Small intestine (tissue), 7 donors: ENCODE data around the gene C8G. TPM values are rescaled to one million over a fixed set of nuclear protein-coding genes. Genes with fewer than 3 reads are reported as not detected.

Experiments
- DNase-seq, 2 donors: peaks; one replicate each; pipeline versions ENCODE4 v3.0.0 to v3.0.0-alpha.2; 2013
- FAIRE-seq: peaks from 2 replicates; lab custom pipeline; 2012; peaks lifted over from hg19 to GRCh38; lab: Jason Lieb, UNC
- H3K27ac ChIP-seq, 3 donors: one replicate each; pipeline ENCODE4 v1.5.1; 2013; ENCODE audit warnings: low read length in 2 of 3, mild to moderate bottlenecking in 2 of 3, control low read depth in 1 of 3, inconsistent platforms in 1 of 3, low read depth in 1 of 3, moderate library complexity in 1 of 3
- H3K27me3 ChIP-seq, 3 donors: one replicate each; pipeline ENCODE4 v1.6.1; 2013; ENCODE audit warnings: low read length in 3 of 3, inconsistent platforms in 1 of 3; ENCODE audit not compliant: control insufficient read depth in 3 of 3, insufficient read depth in 3 of 3
- H3K36me3 ChIP-seq, 3 donors: one replicate each; pipeline ENCODE4 v1.6.1; 2013; ENCODE audit warnings: low read length in 3 of 3, inconsistent platforms in 1 of 3, low read depth in 1 of 3, mild to moderate bottlenecking in 1 of 3, moderate library complexity in 1 of 3; ENCODE audit not compliant: control insufficient read depth in 3 of 3, insufficient read depth in 2 of 3
- H3K4me1 ChIP-seq, 3 donors: one replicate each; pipeline ENCODE4 v1.6.1; 2013; ENCODE audit warnings: low read length in 2 of 3, inconsistent platforms in 1 of 3, low read depth in 1 of 3, mild to moderate bottlenecking in 1 of 3, moderate library complexity in 1 of 3; ENCODE audit not compliant: control insufficient read depth in 3 of 3, insufficient read depth in 2 of 3
- H3K4me3 ChIP-seq, 3 donors: one replicate each; pipeline ENCODE4 v1.5.1; 2013; ENCODE audit warnings: low read length in 3 of 3, control low read depth in 1 of 3, inconsistent platforms in 1 of 3, low read depth in 1 of 3, mild to moderate bottlenecking in 1 of 3, moderate library complexity in 1 of 3
- H3K9me3 ChIP-seq, 2 donors: one replicate each; pipeline ENCODE4 v1.6.1; 2013; ENCODE audit warnings: low read depth in 1 of 2, low read length in 1 of 2; ENCODE audit not compliant: control insufficient read depth in 2 of 2, insufficient read depth in 1 of 2
- WGBS, 3 donors: extraction: QIAGEN DNeasy Blood & Tissue Kit; methylation state at CpG; one replicate each; pipeline ENCODE4 v1.1.7; 2013; 5-methylcytosine and 5-hydroxymethylcytosine counted together
- polyA plus RNA-seq, 4 donors: library from polyadenylated mRNA; stranded (reverse) in 3 of 4; unstranded in 1 of 4; fragments of 200-250 nt in 3 of 4; fragments of 120-200 nt in 1 of 4; gene quantifications; one replicate each; pipeline versions ENCODE4 v1.2.1 to v1.2.3, GENCODE V29; 2013
- donor health status: healthy with polysubstance abuse.
- donor health status: control.
- donor health status: control.
- donor health status: Bipolar disorder and iron deficiency.
- donor health status: healthy.

C8G gene
- polyA plus RNA-seq, 4 donors: 13.6 to 106 (median 61.3) TPM

- no peak for FAIRE-seq
- Histone ChIP-seq H3K27me3 (no peaks in the 10 kb centered on the region), H3K36me3 (peaks cover 13 to 85% (median 14%) of the 10 kb centered on the region in 3 donors), H3K4me3 (no peak overlapping the region), H3K9me3 (no peaks in the 10 kb centered on the region), H3K27ac (no peak overlapping the region), H3K4me1 (no peaks in the 10 kb centered on the region)
- no peak for DNase-seq
- WGBS, 3 donors: 95 to 97% (median 96%) methylated on average over 19 of the region's 19 CpGs
Measured at GRCh38 chr9:136923881-136924280, 21.2 kb upstream of the C8G start.

DNA sequence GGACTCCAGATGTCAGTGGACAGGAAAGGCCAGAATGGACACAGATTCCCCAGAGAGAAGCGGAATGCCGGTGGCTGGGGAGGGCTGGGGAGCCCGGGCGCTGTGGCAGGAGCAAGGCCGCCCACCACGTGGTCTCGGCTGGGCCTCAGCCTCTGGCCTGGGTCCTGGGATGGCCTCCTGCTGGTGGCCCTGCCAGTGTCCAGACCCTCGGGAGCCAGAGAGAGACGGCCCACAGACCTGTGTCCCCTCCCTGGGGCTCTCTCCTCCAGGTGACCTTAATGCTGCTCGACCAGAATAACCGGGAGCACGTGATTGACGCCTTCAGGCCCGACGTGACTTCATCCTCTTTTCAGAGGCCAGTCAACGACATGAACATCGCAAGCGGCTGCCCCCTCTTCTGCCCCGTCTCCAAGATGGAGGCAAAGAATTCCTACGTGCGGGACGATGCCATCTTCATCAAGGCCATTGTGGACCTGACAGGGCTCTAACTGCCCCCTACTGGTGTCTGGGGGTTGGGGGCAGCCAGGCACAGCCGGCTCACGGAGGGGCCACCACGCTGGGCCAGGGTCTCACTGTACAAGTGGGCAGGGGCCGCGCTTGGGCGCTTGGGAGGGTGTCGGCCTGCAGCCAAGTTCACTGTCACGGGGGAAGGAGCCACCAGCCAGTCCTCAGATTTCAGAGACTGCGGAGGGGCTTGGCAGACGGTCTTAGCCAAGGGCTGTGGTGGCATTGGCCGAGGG lies 19.5 kb upstream of the C8G start:
- 81 to 89% (median 87%) methylated on average over 31 to 33 of the region's 33 CpGs for WGBS, 3 donors
- FAIRE-seq: no peak
- peaks cover 9 to 78% (median 11%) of the 10 kb centered on the region in 3 donors for H3K36me3 ChIP-seq

GRCh38 chr9:136926154-136926704 lies 18.8 kb upstream of the C8G start:
- no peak overlapping the region for H3K4me3 ChIP-seq
- H3K4me1 ChIP-seq: no peaks in the 10 kb centered on the region
- H3K27me3 ChIP-seq: no peaks in the 10 kb centered on the region
- H3K9me3 ChIP-seq: no peaks in the 10 kb centered on the region
- no peak for FAIRE-seq
- H3K27ac ChIP-seq: no peak overlapping the region
- WGBS, 3 donors: 83 to 88% (median 85%) methylated on average over 9 of the region's 9 CpGs
- DNase-seq: no peak
- peaks cover 7 to 72% (median 7%) of the 10 kb centered on the region in 3 donors for H3K36me3 ChIP-seq

More for the DNA sequence above, 19.5 kb upstream of the C8G start:
- DNase-seq: no peak
- Histone ChIP-seq H3K27me3 (no peaks in the 10 kb centered on the region), H3K4me3 (no peak overlapping the region), H3K4me1 (no peaks in the 10 kb centered on the region), H3K9me3 (no peaks in the 10 kb centered on the region), H3K27ac (no peak overlapping the region)

- no peaks in the 10 kb centered on the region for H3K4me1 ChIP-seq
- no peaks in the 10 kb centered on the region for H3K9me3 ChIP-seq
- WGBS, 3 donors: 94 to 97% (median 95%) methylated on average over 13 of the region's 13 CpGs
- peaks cover 5 to 67% (median 6%) of the 10 kb centered on the region in 3 donors for H3K36me3 ChIP-seq
- H3K27ac ChIP-seq: no peak overlapping the region
- DNase-seq: no peak
- no peaks in the 10 kb centered on the region for H3K27me3 ChIP-seq
- no peak overlapping the region for H3K4me3 ChIP-seq
- no peak for FAIRE-seq
Measured at GRCh38 chr9:136926749-136927148, 18.3 kb upstream of the C8G start.

DNA sequence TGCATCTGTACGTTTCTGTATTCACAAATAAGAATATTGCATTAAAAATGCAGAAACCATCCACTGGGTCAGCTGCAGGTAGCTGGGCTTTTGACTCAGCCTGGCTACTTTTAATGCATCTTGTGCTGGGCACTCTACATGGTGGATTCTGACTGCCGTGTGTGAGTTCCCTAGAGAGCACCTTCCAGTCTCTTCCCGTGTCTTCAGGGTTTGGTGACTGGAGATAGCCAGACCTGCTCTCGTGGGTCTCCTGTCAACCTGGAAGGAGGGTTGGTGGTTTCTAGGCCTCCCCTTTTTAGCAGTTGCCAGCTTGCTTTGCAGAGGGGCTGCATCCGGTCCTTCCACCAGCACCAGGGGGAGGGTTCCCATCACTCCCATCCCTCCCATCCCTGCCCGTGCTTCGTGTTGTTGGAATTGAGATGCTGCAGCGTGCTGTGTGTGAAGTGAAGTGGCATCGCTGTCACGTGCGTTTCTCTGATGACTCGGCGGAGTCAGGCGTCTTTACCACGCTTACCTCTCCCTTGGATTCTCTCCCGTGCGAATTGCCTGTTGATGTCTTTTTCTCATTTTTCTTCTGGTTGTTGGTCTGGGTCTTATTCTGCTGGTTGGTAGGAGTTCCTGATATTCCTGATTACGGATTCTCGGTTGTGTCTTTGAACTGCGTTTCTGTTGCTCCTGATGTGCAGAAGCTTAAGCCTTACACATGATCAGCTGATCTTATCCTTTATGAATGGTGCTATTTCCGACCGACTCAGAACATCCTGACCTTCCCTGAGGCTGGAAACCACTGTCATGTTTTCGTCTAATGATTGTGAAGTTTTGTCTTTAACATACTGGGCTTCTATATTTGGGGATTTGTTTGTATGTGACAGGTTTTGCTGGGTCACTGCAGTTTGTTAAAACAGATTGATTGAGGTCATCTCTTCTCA lies 17.4 kb upstream of the C8G start:
- WGBS, 3 donors: 78 to 88% (median 88%) methylated on average over 23 of the region's 23 CpGs
- Histone ChIP-seq H3K27ac (no peak overlapping the region), H3K4me1 (no peaks in the 10 kb centered on the region), H3K27me3 (no peaks in the 10 kb centered on the region), H3K4me3 (no peak overlapping the region), H3K36me3 (peaks cover 5 to 59% (median 6%) of the 10 kb centered on the region in 3 donors), H3K9me3 (no peaks in the 10 kb centered on the region)
- DNase-seq (no peak), FAIRE-seq (no peak)

GRCh38 chr9:136928591-136928990 lies 16.5 kb upstream of the C8G start:
- Histone ChIP-seq H3K4me3 (no peak overlapping the region), H3K9me3 (peaks cover 0 to 3% of the 10 kb centered on the region in 2 donors), H3K27ac (peak overlapping the region in 1 of 3 donors; percentile 6), H3K27me3 (no peaks in the 10 kb centered on the region), H3K4me1 (no peaks in the 10 kb centered on the region), H3K36me3 (peaks cover 5 to 52% (median 5%) of the 10 kb centered on the region in 3 donors)
- WGBS, 3 donors: 73 to 80% (median 78%) methylated on average over 8 to 9 of the region's 9 CpGs
- FAIRE-seq (no peak), DNase-seq (no peak)

- WGBS, 3 donors: 95 to 97% (median 96%) methylated on average over 4 of the region's 4 CpGs
- Histone ChIP-seq H3K27ac (no peak overlapping the region), H3K9me3 (peaks cover 0 to 3% of the 10 kb centered on the region in 2 donors), H3K27me3 (no peaks in the 10 kb centered on the region), H3K4me1 (no peaks in the 10 kb centered on the region), H3K36me3 (peaks cover under 1 to 49% (median 5%) of the 10 kb centered on the region in 3 donors), H3K4me3 (no peak overlapping the region)
- no peak for FAIRE-seq
- no peak for DNase-seq
Measured at GRCh38 chr9:136930014-136930413, 15.0 kb upstream of the C8G start.

- Histone ChIP-seq H3K27me3 (no peaks in the 10 kb centered on the region), H3K4me1 (no peaks in the 10 kb centered on the region), H3K27ac (no peak overlapping the region), H3K4me3 (no peak overlapping the region), H3K9me3 (peaks cover 0 to 3% of the 10 kb centered on the region in 2 donors), H3K36me3 (peaks cover 0 to 32% (median under 1%) of the 10 kb centered on the region in 3 donors)
- DNase-seq (no peak), FAIRE-seq (no peak)
- 95 to 100% (median 99%) methylated on average over 2 of the region's 2 CpGs for WGBS, 3 donors
Measured at GRCh38 chr9:136931611-136932130, 13.4 kb upstream of the C8G start.
